ENCODE data around the gene TBC1D8.

DNA sequence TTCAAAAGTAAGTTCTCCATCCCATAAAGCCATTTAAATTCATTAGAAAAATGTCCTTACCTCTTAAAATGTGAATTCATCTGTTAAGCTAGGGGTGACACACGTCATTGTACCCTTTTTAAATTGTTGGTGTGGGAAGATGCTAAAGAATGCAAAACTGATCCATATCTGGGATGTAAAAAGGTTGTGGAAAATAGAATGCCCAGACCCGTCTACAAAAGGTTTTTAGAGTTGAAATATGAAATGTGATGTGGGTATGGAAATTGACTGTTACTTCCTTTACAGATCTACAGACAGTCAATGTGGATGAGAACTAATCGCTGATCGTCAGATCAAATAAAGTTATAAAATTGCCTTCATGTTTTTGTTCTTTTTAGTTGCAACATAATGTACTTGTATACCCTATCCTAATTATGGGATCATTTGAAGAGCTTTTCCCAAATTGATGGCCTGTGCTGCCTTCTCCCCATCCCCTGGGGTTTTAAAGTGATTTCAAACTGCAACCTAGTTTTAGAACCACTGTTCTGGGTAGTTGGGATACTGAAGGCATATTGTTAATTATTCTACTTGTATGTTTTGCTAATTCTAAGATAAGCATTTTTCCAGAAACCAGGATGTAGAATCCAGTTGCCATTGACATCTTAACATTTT, 145.0 kb downstream of the TBC1D8 start:
- TF ChIP-seq NFE2L1 (CRISPR knock-in tag; IDR thresholded peaks at IDR 0.05) (no peak), NR2C2 (CRISPR knock-in tag; IDR thresholded peaks at IDR 0.05) (no peak), ATF2 (CRISPR knock-in tag; IDR thresholded peaks at IDR 0.05; ENCODE audit: borderline replicate concordance, low read depth) (no peak), KAT7 (CRISPR knock-in tag; IDR thresholded peaks at IDR 0.05; ENCODE audit: borderline replicate concordance) (no peak), MLX (CRISPR knock-in tag; IDR thresholded peaks at IDR 0.05) (no peak), TEAD4 (CRISPR knock-in tag; IDR thresholded peaks at IDR 0.05) (no peak), ETV6 (CRISPR knock-in tag; IDR thresholded peaks at IDR 0.05) (no peak)
- TF ChIP-seq, protein P1, sequence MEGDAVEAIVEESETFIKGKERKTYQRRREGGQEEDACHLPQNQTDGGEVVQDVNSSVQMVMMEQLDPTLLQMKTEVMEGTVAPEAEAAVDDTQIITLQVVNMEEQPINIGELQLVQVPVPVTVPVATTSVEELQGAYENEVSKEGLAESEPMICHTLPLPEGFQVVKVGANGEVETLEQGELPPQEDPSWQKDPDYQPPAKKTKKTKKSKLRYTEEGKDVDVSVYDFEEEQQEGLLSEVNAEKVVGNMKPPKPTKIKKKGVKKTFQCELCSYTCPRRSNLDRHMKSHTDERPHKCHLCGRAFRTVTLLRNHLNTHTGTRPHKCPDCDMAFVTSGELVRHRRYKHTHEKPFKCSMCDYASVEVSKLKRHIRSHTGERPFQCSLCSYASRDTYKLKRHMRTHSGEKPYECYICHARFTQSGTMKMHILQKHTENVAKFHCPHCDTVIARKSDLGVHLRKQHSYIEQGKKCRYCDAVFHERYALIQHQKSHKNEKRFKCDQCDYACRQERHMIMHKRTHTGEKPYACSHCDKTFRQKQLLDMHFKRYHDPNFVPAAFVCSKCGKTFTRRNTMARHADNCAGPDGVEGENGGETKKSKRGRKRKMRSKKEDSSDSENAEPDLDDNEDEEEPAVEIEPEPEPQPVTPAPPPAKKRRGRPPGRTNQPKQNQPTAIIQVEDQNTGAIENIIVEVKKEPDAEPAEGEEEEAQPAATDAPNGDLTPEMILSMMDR (IDR thresholded peaks at IDR 0.05), result no peak
- TF ChIP-seq, protein P2, sequence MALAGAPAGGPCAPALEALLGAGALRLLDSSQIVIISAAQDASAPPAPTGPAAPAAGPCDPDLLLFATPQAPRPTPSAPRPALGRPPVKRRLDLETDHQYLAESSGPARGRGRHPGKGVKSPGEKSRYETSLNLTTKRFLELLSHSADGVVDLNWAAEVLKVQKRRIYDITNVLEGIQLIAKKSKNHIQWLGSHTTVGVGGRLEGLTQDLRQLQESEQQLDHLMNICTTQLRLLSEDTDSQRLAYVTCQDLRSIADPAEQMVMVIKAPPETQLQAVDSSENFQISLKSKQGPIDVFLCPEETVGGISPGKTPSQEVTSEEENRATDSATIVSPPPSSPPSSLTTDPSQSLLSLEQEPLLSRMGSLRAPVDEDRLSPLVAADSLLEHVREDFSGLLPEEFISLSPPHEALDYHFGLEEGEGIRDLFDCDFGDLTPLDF (CRISPR knock-in tag; IDR thresholded peaks at IDR 0.05), result no peak
- TF ChIP-seq, protein P3, sequence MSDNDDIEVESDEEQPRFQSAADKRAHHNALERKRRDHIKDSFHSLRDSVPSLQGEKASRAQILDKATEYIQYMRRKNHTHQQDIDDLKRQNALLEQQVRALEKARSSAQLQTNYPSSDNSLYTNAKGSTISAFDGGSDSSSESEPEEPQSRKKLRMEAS (CRISPR knock-in tag; IDR thresholded peaks at IDR 0.05), result no peak
